Type B pancreatic cell (in vitro differentiated cells): Measurements from ENCODE around the gene WIPF2. TPM values are rescaled to one million over a fixed set of nuclear protein-coding genes. Genes with fewer than 3 reads are reported as not detected.
A peak's percentile ranks its signal among the peaks of the same experiment; 100 is the strongest.

Source experiments
- DNase-seq: peaks from one replicate; pipeline ENCODE4 v3.0.0; 2021; ENCODE audit warnings: mixed read lengths; ENCODE audit not compliant: unreplicated experiment; ENCODE audit errors: extremely low spot score
- H3K27ac Mint-ChIP-seq: 2 replicates; pipeline ENCODE4 v1.8.0; 2021; ENCODE audit warnings: mild to moderate bottlenecking, mixed read lengths
- H3K27me3 Mint-ChIP-seq: 2 replicates; pipeline ENCODE4 v1.8.0; 2021; ENCODE audit warnings: mixed read lengths
- H3K36me3 Mint-ChIP-seq: 2 replicates; pipeline ENCODE4 v1.8.0; 2021; ENCODE audit warnings: mixed read lengths
- H3K4me1 Mint-ChIP-seq: one replicate; pipeline ENCODE4 v1.8.0; 2021; ENCODE audit warnings: mixed read lengths; ENCODE audit not compliant: unreplicated experiment
- H3K4me3 Mint-ChIP-seq: 2 replicates; pipeline ENCODE4 v1.8.0; 2021; ENCODE audit warnings: mild to moderate bottlenecking, mixed read lengths
- H3K9me3 Mint-ChIP-seq: 2 replicates; pipeline ENCODE4 v1.8.0; 2021; ENCODE audit warnings: mixed read lengths
- CTCF ChIP-seq: fragments of 200-600 bp; sonication (generic); conservative IDR thresholded peaks from 2 replicates; pipeline ENCODE4 v1.5.0; 2021; ENCODE audit warnings: antibody characterized with exemption, mild to moderate bottlenecking
- total RNA-seq: library from RNA; stranded (reverse); gene quantifications from 2 replicates; pipeline ENCODE4 v1.2.1, GENCODE V29; 2021; ENCODE audit warnings: low replicate concordance

WIPF2 gene
- total RNA-seq, 1 donor from 2014 or later, result 27.2 TPM

DNA sequence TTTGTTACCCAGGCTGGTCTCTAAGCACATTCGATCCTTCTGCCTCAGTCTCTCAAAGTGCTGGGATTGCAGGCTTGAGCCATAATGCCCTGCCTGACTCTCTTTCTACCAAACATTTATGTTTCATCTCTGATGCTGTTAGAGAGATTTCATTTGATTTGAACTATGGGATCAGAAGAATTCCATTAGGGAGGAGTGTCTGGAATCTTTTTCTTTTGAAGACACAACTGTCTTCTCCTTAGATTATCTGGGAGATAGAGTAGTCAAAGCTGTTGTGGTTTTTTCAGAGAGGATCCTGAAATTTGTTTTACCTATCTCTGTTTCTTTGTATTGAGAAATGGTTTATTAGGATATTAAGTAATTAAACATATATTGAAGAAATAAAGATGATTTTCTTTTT, 29.4 kb downstream of the WIPF2 start:
- Mint-ChIP-seq H3K4me1 (peaks cover 33% of the 10 kb centered on the region), H3K9me3 (no peaks in the 10 kb centered on the region), H3K4me3 (no peak overlapping the region), H3K27ac (no peak overlapping the region), H3K36me3 (no peaks in the 10 kb centered on the region), H3K27me3 (no peaks in the 10 kb centered on the region)
- TF ChIP-seq CTCF, result no peak
- no peak for DNase-seq

DNA sequence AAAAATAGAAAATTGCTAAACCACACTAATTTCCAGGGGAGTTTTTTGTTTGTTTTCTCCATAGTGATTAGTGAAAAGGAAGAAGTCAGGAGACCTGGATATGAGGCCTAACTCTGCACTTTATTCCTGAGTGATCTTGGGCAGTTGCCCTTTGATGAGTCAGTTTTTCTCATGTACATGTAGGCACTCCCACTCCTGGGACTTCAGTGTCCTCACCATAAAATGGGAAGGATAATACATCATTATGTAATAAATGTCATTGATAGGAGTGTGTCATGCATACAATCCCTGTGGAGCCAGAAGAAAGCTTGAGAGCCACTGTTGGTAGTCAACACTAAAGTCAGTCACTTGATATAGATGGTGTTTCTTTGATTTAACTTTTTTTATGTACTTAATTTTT, 32.5 kb downstream of the WIPF2 start:
- Mint-ChIP-seq H3K9me3 (no peaks in the 10 kb centered on the region), H3K36me3 (peaks cover 5% of the 10 kb centered on the region), H3K27ac (peak overlapping the region; percentile 13), H3K27me3 (no peaks in the 10 kb centered on the region), H3K4me1 (peaks cover 28% of the 10 kb centered on the region), H3K4me3 (no peak overlapping the region)
- no peak for TF ChIP-seq CTCF
- DNase-seq, result no peak

GRCh38 chr17:40253565-40253964, 34.5 kb downstream of the WIPF2 start:
- DNase-seq, result no peak
- no peaks in the 10 kb centered on the region for H3K9me3 Mint-ChIP-seq
- H3K27me3 Mint-ChIP-seq, result no peaks in the 10 kb centered on the region
- H3K27ac Mint-ChIP-seq, result no peak overlapping the region
- TF ChIP-seq CTCF, result no peak
- H3K4me1 Mint-ChIP-seq, result peaks cover 25% of the 10 kb centered on the region
- H3K36me3 Mint-ChIP-seq, result peaks cover 11% of the 10 kb centered on the region
- H3K4me3 Mint-ChIP-seq, result no peak overlapping the region

GRCh38 chr17:40259505-40259904, 40.4 kb downstream of the WIPF2 start:
- H3K27me3 Mint-ChIP-seq, result no peaks in the 10 kb centered on the region
- H3K27ac Mint-ChIP-seq, result no peak overlapping the region
- H3K9me3 Mint-ChIP-seq, result no peaks in the 10 kb centered on the region
- H3K4me3 Mint-ChIP-seq, result no peak overlapping the region
- no peak for TF ChIP-seq CTCF
- peaks cover 15% of the 10 kb centered on the region for H3K36me3 Mint-ChIP-seq
- H3K4me1 Mint-ChIP-seq, result no peaks in the 10 kb centered on the region
- no peak for DNase-seq

- no peak for TF ChIP-seq CTCF
- Mint-ChIP-seq H3K4me3 (no peak overlapping the region), H3K36me3 (peaks cover 15% of the 10 kb centered on the region), H3K4me1 (no peaks in the 10 kb centered on the region), H3K27me3 (no peaks in the 10 kb centered on the region), H3K27ac (no peak overlapping the region), H3K9me3 (no peaks in the 10 kb centered on the region)
- DNase-seq, result no peak
These were observed 41.4 kb downstream of the WIPF2 start for GRCh38 chr17:40260528-40260927.
